K562 (cell line): ENCODE results near the gene PLA2G7. TPM values are rescaled to one million over a fixed set of nuclear protein-coding genes. Genes with fewer than 3 reads are reported as not detected.

ENCODE experiments used
- EGR1 ChIP-seq: fragments of 450-650 bp; conservative IDR thresholded peaks from 2 replicates; pipeline ENCODE4 v1.6.1; 2017; ENCODE audit warnings: mild to moderate bottlenecking
- ILF3 ChIP-seq: fragments of 450-650 bp; IDR thresholded peaks from 2 replicates; pipeline ENCODE4 v1.6.1; 2018; ENCODE audit warnings: antibody characterized with exemption, mild to moderate bottlenecking, moderate library complexity, borderline replicate concordance
- KLF13 ChIP-seq: fragments of 450-650 bp; IDR thresholded peaks from 2 replicates; pipeline ENCODE4 v1.6.1; 2016; ENCODE audit warnings: missing genetic modification characterization, low read depth, mild to moderate bottlenecking, missing compliant biosample characterization, moderate library complexity, borderline replicate concordance
- POLR2A ChIP-seq: fragments of 450-650 bp; conservative IDR thresholded peaks from 2 replicates; pipeline ENCODE4 v1.6.1; 2016
- RAD51 ChIP-seq: fragments of 450-650 bp; IDR thresholded peaks from 2 replicates; pipeline ENCODE4 v1.7.1; 2016; ENCODE audit warnings: low read depth, mild to moderate bottlenecking, borderline replicate concordance
- SRSF3 ChIP-seq: fragments of 200-400 bp; formaldehyde crosslinking; IDR thresholded peaks from 2 replicates; pipeline ENCODE4 v1.6.1; 2016; ENCODE audit warnings: mild to moderate bottlenecking, low read length, moderate library complexity; ENCODE audit not compliant: insufficient read depth
- TCF3 ChIP-seq: sonication (generic); formaldehyde crosslinking; IDR thresholded peaks from 2 replicates; pipeline ENCODE4 v1.4.0; 2020; ENCODE audit warnings: mild to moderate bottlenecking, missing genetic modification reagents
- YBX1 ChIP-seq: fragments of 450-650 bp; IDR thresholded peaks from 2 replicates; pipeline ENCODE4 v1.7.1; 2016; ENCODE audit warnings: mild to moderate bottlenecking
- ZFP30 ChIP-seq: fragments of 250-450 bp; sonication (Bioruptor Pico); IDR thresholded peaks from 2 replicates; pipeline ENCODE4 v1.8.0; 2022; ENCODE audit warnings: moderate library complexity, mild to moderate bottlenecking, inconsistent platforms, borderline replicate concordance
- ZNF384 ChIP-seq: IDR thresholded peaks from 2 replicates; pipeline ENCODE4 v1.6.1; 2012; ENCODE audit warnings: low read depth, low read length, improper control_type of control experiment
- polyA plus RNA-seq, 8 experiments: library from polyadenylated mRNA; depleted of rRNA in 4 of 8; stranded (reverse) in 5 of 8; unstranded in 3 of 8; fragments of >200 nt; fragmentation: Nextera tagmentation in 2 of 8; fragmentation: Illumina TruSeq in 1 of 8; extraction: Ambion mirVana in 2 of 8; extraction: Trizol in 1 of 8; gene quantifications; 2 replicates each; pipeline versions ENCODE4 v1.2.1 to v1.2.3, GENCODE V29; 2011 to 2014; ENCODE audit warnings: inconsistent platforms in 1 of 8, missing spikeins in 1 of 8
- total RNA-seq, 7 experiments: library from RNA; depleted of rRNA in 6 of 7; stranded (reverse); fragments of >200 nt in 6 of 7; fragmentation: Illumina TruSeq in 2 of 7; extraction: Trizol in 2 of 7; gene quantifications; 2 replicates each; pipeline versions ENCODE4 v1.2.1 to v1.2.3, GENCODE V29; 2011 to 2021; ENCODE audit warnings: low replicate concordance in 1 of 7
- TF ChIP-seq, protein P1 (sequence below): fragments of 450-650 bp; IDR thresholded peaks from 2 replicates; pipeline ENCODE4 v1.6.1; 2017; ENCODE audit warnings: antibody characterized with exemption, mild to moderate bottlenecking
- TF ChIP-seq, protein P2 (sequence below): fragments of 250-450 bp; sonication (Bioruptor Pico); IDR thresholded peaks from 2 replicates; pipeline ENCODE4 v1.5.0; 2020; ENCODE audit warnings: mild to moderate bottlenecking
- TF ChIP-seq, protein P3 (sequence below): sonication (generic); formaldehyde crosslinking; IDR thresholded peaks from 2 replicates; pipeline ENCODE4 v1.8.0; 2022; ENCODE audit warnings: mild to moderate bottlenecking, missing genetic modification reagents
- TF ChIP-seq, protein P4 (sequence below): sonication (generic); formaldehyde crosslinking; IDR thresholded peaks from 2 replicates; pipeline ENCODE4 v1.8.1; 2022; ENCODE audit warnings: missing genetic modification reagents

The PLA2G7 gene
- total and polyA plus RNA-seq, 9 of the 15 experiments (the other 6 are each of a cell fraction or from before 2014, with no cell fraction given) = not detected

DNA sequence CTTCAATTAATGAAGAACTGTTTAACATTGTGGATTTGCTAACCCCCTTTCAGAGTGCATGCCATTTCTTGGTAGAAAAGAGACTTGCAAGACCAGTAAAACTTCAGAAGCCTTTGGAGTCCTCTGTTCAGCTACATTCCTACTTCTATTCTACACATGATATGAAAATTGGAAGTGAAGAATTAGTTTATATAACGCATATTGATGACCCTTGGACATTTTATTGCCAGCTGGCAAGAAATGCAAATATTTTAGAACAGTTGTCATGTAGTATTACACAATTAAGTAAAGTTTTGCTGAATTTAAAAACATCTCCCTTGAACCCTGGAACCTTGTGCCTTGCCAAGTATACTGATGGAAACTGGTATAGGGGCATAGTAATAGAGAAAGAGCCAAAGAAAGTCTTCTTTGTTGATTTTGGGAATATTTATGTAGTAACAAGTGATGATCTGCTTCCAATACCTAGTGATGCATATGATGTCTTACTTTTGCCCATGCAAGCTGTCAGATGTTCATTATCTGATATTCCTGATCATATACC is 44.2 kb downstream of the PLA2G7 start (continued):
- TF ChIP-seq, protein P1, sequence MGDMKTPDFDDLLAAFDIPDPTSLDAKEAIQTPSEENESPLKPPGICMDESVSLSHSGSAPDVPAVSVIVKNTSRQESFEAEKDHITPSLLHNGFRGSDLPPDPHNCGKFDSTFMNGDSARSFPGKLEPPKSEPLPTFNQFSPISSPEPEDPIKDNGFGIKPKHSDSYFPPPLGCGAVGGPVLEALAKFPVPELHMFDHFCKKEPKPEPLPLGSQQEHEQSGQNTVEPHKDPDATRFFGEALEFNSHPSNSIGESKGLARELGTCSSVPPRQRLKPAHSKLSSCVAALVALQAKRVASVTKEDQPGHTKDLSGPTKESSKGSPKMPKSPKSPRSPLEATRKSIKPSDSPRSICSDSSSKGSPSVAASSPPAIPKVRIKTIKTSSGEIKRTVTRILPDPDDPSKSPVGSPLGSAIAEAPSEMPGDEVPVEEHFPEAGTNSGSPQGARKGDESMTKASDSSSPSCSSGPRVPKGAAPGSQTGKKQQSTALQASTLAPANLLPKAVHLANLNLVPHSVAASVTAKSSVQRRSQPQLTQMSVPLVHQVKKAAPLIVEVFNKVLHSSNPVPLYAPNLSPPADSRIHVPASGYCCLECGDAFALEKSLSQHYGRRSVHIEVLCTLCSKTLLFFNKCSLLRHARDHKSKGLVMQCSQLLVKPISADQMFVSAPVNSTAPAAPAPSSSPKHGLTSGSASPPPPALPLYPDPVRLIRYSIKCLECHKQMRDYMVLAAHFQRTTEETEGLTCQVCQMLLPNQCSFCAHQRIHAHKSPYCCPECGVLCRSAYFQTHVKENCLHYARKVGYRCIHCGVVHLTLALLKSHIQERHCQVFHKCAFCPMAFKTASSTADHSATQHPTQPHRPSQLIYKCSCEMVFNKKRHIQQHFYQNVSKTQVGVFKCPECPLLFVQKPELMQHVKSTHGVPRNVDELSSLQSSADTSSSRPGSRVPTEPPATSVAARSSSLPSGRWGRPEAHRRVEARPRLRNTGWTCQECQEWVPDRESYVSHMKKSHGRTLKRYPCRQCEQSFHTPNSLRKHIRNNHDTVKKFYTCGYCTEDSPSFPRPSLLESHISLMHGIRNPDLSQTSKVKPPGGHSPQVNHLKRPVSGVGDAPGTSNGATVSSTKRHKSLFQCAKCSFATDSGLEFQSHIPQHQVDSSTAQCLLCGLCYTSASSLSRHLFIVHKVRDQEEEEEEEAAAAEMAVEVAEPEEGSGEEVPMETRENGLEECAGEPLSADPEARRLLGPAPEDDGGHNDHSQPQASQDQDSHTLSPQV = no peak
- TF ChIP-seq EGR1 (no peak), YBX1 (no peak), POLR2A (no peak), ZFP30 (CRISPR knock-in tag) (no peak), RAD51 (no peak), KLF13 (no peak), ZNF384 (no peak), SRSF3 (no peak), TCF3 (CRISPR knock-in tag) (no peak), ILF3 (no peak)
- TF ChIP-seq, protein P2, sequence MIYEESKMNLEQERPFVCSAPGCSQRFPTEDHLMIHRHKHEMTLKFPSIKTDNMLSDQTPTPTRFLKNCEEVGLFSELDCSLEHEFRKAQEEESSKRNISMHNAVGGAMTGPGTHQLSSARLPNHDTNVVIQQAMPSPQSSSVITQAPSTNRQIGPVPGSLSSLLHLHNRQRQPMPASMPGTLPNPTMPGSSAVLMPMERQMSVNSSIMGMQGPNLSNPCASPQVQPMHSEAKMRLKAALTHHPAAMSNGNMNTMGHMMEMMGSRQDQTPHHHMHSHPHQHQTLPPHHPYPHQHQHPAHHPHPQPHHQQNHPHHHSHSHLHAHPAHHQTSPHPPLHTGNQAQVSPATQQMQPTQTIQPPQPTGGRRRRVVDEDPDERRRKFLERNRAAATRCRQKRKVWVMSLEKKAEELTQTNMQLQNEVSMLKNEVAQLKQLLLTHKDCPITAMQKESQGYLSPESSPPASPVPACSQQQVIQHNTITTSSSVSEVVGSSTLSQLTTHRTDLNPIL (CRISPR knock-in tag) = no peak
- TF ChIP-seq, protein P3, sequence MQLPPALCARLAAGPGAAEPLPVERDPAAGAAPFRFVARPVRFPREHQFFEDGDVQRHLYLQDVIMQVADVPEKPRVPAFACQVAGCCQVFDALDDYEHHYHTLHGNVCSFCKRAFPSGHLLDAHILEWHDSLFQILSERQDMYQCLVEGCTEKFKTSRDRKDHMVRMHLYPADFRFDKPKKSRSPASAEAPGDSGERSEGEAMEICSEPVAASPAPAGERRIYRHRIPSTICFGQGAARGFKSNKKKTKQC (CRISPR knock-in tag) = no peak
- TF ChIP-seq, protein P4, sequence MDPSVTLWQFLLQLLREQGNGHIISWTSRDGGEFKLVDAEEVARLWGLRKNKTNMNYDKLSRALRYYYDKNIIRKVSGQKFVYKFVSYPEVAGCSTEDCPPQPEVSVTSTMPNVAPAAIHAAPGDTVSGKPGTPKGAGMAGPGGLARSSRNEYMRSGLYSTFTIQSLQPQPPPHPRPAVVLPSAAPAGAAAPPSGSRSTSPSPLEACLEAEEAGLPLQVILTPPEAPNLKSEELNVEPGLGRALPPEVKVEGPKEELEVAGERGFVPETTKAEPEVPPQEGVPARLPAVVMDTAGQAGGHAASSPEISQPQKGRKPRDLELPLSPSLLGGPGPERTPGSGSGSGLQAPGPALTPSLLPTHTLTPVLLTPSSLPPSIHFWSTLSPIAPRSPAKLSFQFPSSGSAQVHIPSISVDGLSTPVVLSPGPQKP (CRISPR knock-in tag) = no peak
- TF ChIP-seq, all 486 proteins: peak for 0
